Vagina (tissue), 2 donors: ENCODE data around the gene ANK2. TPM values are rescaled to one million over a fixed set of nuclear protein-coding genes. Genes with fewer than 3 reads are reported as not detected.

Experiments
- DNase-seq, 2 donors: peaks; one replicate each; pipeline ENCODE4 v3.0.0-alpha.2; 2017; ENCODE audit errors: extremely low spot score in 2 of 2
- H3K27ac ChIP-seq: fragments of 200-600 bp; sonication (generic); one replicate; pipeline ENCODE4 v1.5.1; 2019
- H3K27me3 ChIP-seq: fragments of 200-600 bp; sonication (generic); one replicate; pipeline ENCODE4 v1.5.1; 2019
- H3K36me3 ChIP-seq, 2 donors: fragments of 200-600 bp; sonication (generic); one replicate each; pipeline ENCODE4 v1.5.1; 2017 to 2019
- H3K4me1 ChIP-seq: fragments of 200-600 bp; sonication (generic); one replicate; pipeline ENCODE4 v1.5.1; 2019
- H3K4me3 ChIP-seq, 2 donors: fragments of 200-600 bp; sonication (generic); 1 replicate in 1 of 2; 2 replicates in 1 of 2; pipeline ENCODE4 v1.5.1; 2016 to 2019
- H3K9me3 ChIP-seq: fragments of 200-600 bp; sonication (generic); one replicate; pipeline ENCODE4 v1.5.1; 2019
- POLR2A ChIP-seq, 2 donors: fragments of 450-650 bp; IDR thresholded peaks; one replicate each; pipeline ENCODE4 v1.6.1; 2017; ENCODE audit warnings: antibody characterized with exemption in 2 of 2, mild to moderate bottlenecking in 2 of 2, moderate library complexity in 2 of 2
- POLR2AphosphoS5 ChIP-seq, 2 donors: sonication (generic); formaldehyde crosslinking; IDR thresholded peaks; one replicate each; pipeline ENCODE4 v1.9.0; 2017; ENCODE audit warnings: antibody characterized with exemption in 2 of 2, mild to moderate bottlenecking in 2 of 2, low read depth in 1 of 2; ENCODE audit not compliant: insufficient read depth in 1 of 2
- intact Hi-C: fragments of 100-400 bp; cut with DNase I; formaldehyde crosslinking; loops from one replicate; pipeline ENCODE4 v1.15.1; 2023
- microRNA counts, 2 donors: library from miRNA; unstranded; fragments of <30 nt; microRNA quantifications; one replicate each; lab custom pipeline; 2016 to 2017
- microRNA-seq: library from miRNA; unstranded; fragments of <30 nt; microRNA quantifications from one replicate; pipeline ENCODE4, GENCODE V29; 2017; ENCODE audit warnings: borderline number of aligned reads, borderline replicate concordance
- small RNA-seq: library from RNA; depleted of rRNA; stranded (forward); fragments of <200 nt; gene quantifications from one replicate; pipeline ENCODE3, GENCODE V24; 2016
- total RNA-seq: library from RNA; depleted of rRNA; stranded (reverse); fragments of >200 nt; gene quantifications from one replicate; pipeline ENCODE4 v1.2.3, GENCODE V29; 2016
- TF ChIP-seq, protein P1 (sequence below), 3 experiments: fragments of 450-650 bp in 2 of 3; fragments of 200-600 bp in 1 of 3; sonication (generic) in 1 of 3; IDR thresholded peaks; one replicate each; pipeline ENCODE4 v1.5.1; 2017 to 2019; ENCODE audit warnings: antibody characterized with exemption in 3 of 3, mild to moderate bottlenecking in 2 of 3, moderate library complexity in 2 of 3

Gene ANK2
- total RNA-seq, 1 donor from 2014 or later = 64.6 TPM

DNA sequence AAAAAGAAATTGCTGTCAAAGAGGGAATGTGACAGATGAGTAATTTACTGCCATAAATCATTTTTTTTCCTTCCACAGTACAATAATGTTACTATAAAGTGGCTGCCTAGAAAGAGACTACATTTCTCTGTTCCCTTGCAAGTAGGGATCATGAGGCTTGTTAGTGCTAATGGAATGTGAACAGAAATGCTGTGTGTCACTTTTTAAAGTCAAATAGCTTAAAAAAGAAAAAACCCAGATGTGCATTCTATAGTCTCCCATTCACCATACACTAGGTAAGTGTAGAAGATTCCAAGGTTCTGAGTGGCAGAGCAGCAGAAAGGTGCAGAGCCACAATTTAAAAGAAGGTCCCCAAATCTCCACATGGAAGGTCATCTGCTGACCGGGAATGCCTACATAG, 383.7 kb downstream of the ANK2 start:
- TF ChIP-seq, protein P1, sequence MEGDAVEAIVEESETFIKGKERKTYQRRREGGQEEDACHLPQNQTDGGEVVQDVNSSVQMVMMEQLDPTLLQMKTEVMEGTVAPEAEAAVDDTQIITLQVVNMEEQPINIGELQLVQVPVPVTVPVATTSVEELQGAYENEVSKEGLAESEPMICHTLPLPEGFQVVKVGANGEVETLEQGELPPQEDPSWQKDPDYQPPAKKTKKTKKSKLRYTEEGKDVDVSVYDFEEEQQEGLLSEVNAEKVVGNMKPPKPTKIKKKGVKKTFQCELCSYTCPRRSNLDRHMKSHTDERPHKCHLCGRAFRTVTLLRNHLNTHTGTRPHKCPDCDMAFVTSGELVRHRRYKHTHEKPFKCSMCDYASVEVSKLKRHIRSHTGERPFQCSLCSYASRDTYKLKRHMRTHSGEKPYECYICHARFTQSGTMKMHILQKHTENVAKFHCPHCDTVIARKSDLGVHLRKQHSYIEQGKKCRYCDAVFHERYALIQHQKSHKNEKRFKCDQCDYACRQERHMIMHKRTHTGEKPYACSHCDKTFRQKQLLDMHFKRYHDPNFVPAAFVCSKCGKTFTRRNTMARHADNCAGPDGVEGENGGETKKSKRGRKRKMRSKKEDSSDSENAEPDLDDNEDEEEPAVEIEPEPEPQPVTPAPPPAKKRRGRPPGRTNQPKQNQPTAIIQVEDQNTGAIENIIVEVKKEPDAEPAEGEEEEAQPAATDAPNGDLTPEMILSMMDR (IDR thresholded peaks at IDR 0.05) = no peak
- no peak for TF ChIP-seq POLR2A (IDR thresholded peaks at IDR 0.05)
- no peak for TF ChIP-seq POLR2AphosphoS5 (IDR thresholded peaks at IDR 0.05; ENCODE audit: insufficient read depth in 1 of 2, low read depth in 1 of 2)
- no peaks in the 10 kb centered on the region for H3K27me3 ChIP-seq
- peaks cover 40% of the 10 kb centered on the region for H3K4me1 ChIP-seq
- no peak overlapping the region for H3K27ac ChIP-seq
- no peaks in the 10 kb centered on the region for H3K9me3 ChIP-seq
- no peaks in the 10 kb centered on the region for H3K36me3 ChIP-seq
- no peak overlapping the region for H3K4me3 ChIP-seq
- no peak for DNase-seq
- intact Hi-C loops = no loop called here

MicroRNA genes within 50 kb of the gene (microRNA counts, 767-probe panel; counts per million panel counts)
- 238 to 2,950 counts per million in 2 donors for microRNA hsa-miR-1243 (lab: Ali Mortazavi, UCI)

Small RNAs within 50 kb of the gene (microRNA-seq; reads per million reads assigned to microRNA genes)
- not detected for gene MIR1243
- not detected for gene MIR8082

Small RNAs within 50 kb of the gene (small RNA-seq; reads per million reads assigned to genes)
- gene MIR8082 = not detected
- gene RN7SL184P = not detected
- not detected for gene RNU1-138P
